Muscle of leg (tissue), 11 donors: ENCODE data around the gene ADRM1. TPM values are rescaled to one million over a fixed set of nuclear protein-coding genes. Genes with fewer than 3 reads are reported as not detected.

Experiments used
- DNase-seq: peaks from one replicate; pipeline ENCODE4 v3.0.0; 2013
- H3K27ac ChIP-seq: one replicate; pipeline ENCODE4 v1.5.1; 2013; ENCODE audit warnings: mild to moderate bottlenecking, low read length, control low read depth
- H3K27me3 ChIP-seq: one replicate; pipeline ENCODE4 v1.6.1; 2013; ENCODE audit warnings: low read length; ENCODE audit not compliant: control insufficient read depth, insufficient read depth
- H3K36me3 ChIP-seq: one replicate; pipeline ENCODE4 v1.6.1; 2013; ENCODE audit warnings: low read length; ENCODE audit not compliant: control insufficient read depth, insufficient read depth
- H3K4me1 ChIP-seq: one replicate; pipeline ENCODE4 v1.6.1; 2013; ENCODE audit warnings: low read length; ENCODE audit not compliant: control insufficient read depth, insufficient read depth
- H3K4me3 ChIP-seq: one replicate; pipeline ENCODE4 v1.5.1; 2013; ENCODE audit warnings: low read length, control low read depth
- H3K9me3 ChIP-seq: replicated peaks from 2 replicates; pipeline ENCODE4 v1.6.1; 2013; ENCODE audit warnings: low read depth, low read length; ENCODE audit not compliant: control insufficient read depth
- WGBS: methylation state at CpG from one replicate; pipeline ENCODE4 v1.1.5; 2013; ENCODE audit warnings: missing lambda C conversion rate; ENCODE audit not compliant: insufficient coverage; 5-methylcytosine and 5-hydroxymethylcytosine counted together
- polyA plus RNA-seq, 8 donors: library from polyadenylated mRNA; unstranded; fragments of 120-200 nt; gene quantifications; one replicate each; pipeline versions ENCODE4 v1.2.1 to v1.2.3, GENCODE V29; 2013; ENCODE audit warnings: inconsistent platforms in 1 of 8, low replicate concordance in 1 of 8; ENCODE audit not compliant: insufficient read length in 8 of 8, insufficient read depth in 1 of 8
- total RNA-seq: library from RNA; stranded (reverse); fragments of 120-200 nt; gene quantifications from one replicate; pipeline ENCODE4 v1.2.4, GENCODE V29; 2013

The ADRM1 gene
- total and polyA plus RNA-seq, 9 donors: 53.6 to 65.6 (median 59.2) TPM

DNA sequence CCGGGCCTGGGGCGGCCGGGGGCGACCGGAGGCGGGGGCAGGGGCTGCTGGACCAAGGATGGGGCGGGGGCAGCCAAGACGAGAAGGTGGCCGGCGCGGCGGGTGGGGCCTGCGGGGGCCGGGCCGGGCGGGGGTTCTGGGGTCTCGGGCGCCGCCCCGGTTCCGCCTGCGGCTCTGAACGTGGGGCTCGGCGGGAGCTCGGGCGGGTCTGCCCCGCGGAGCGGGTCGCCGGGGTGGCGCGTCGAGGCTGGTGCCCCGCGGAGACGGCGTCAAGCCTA lies 204 bp downstream of the ADRM1 start:
- WGBS: under 1% methylated on average over 39 of the region's 39 CpGs
- Histone ChIP-seq H3K4me3 (peak overlapping the region; percentile 70), H3K4me1 (peaks cover 27% of the 10 kb centered on the region), H3K9me3 (no peaks in the 10 kb centered on the region), H3K27me3 (no peaks in the 10 kb centered on the region), H3K27ac (no peak overlapping the region), H3K36me3 (peaks cover 49% of the 10 kb centered on the region)
- DNase-seq: no peak

GRCh38 chr20:62303340-62304226 lies 786 bp downstream of the ADRM1 start:
- 2% methylated on average over 65 of the region's 66 CpGs for WGBS
- H3K27ac ChIP-seq: peak overlapping the region; percentile 20
- peaks cover 27% of the 10 kb centered on the region for H3K4me1 ChIP-seq
- H3K4me3 ChIP-seq: peak overlapping the region; percentile 70
- no peaks in the 10 kb centered on the region for H3K9me3 ChIP-seq
- H3K27me3 ChIP-seq: no peaks in the 10 kb centered on the region
- peaks cover 55% of the 10 kb centered on the region for H3K36me3 ChIP-seq
- no peak for DNase-seq

GRCh38 chr20:62304331-62305148 lies 1.7 kb downstream of the ADRM1 start:
- DNase-seq: no peak
- Histone ChIP-seq H3K36me3 (peaks cover 58% of the 10 kb centered on the region), H3K4me3 (peak overlapping the region; percentile 70), H3K9me3 (no peaks in the 10 kb centered on the region), H3K4me1 (peaks cover 27% of the 10 kb centered on the region), H3K27ac (no peak overlapping the region), H3K27me3 (no peaks in the 10 kb centered on the region)
- WGBS: 86% methylated on average over 27 of the region's 29 CpGs

GRCh38 chr20:62305149-62305764 lies 2.5 kb downstream of the ADRM1 start:
- Histone ChIP-seq H3K27me3 (no peaks in the 10 kb centered on the region), H3K9me3 (no peaks in the 10 kb centered on the region), H3K4me1 (peaks cover 26% of the 10 kb centered on the region), H3K4me3 (no peak overlapping the region), H3K27ac (no peak overlapping the region), H3K36me3 (peaks cover 65% of the 10 kb centered on the region)
- no peak for DNase-seq
- WGBS: 77% methylated on average over 15 of the region's 18 CpGs

- Histone ChIP-seq H3K27me3 (no peaks in the 10 kb centered on the region), H3K4me1 (peaks cover 21% of the 10 kb centered on the region), H3K27ac (no peak overlapping the region), H3K36me3 (peaks cover 71% of the 10 kb centered on the region), H3K4me3 (no peak overlapping the region), H3K9me3 (no peaks in the 10 kb centered on the region)
- WGBS: 85% methylated on average over 29 of the region's 33 CpGs
- DNase-seq: no peak
Observed at GRCh38 chr20:62305765-62306413, 3.1 kb downstream of the ADRM1 start.

DNA sequence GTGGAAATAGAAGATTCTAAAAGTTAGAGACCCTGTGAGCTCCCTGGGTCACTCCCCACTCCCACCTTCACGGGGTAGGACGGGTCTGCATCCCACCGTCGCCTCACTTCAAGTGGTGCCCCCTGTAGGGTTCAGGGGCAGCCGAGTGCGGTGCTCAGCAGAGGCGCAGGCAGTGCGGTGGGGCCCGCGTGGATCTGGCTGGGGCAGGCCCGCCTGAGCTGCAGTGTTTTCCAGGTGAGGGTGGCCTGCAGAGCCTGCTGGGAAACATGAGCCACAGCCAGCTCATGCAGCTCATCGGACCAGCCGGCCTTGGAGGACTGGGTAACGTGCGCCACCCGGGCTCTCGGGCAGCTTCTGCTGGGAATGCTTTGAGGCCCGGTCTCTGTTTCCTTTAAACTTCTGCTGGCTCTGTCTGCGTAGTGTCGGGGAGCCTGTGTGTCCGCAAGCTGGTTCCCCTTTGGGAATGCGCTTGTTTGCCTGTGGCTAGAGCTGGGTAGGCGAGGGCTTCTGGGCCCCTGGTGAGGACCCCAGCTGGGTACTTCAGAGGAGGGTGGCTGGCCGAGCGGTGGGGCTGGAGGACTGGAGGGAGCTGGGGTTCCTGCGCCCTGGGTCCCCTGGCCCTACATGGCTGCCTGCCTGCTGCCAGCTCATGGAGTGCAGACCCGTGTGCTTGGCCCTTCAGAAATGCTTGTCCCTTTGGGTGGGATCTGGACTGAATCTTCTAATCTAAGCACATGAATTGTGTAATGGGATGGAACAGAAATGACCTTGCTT lies 3.8 kb downstream of the ADRM1 start:
- Histone ChIP-seq H3K27ac (no peak overlapping the region), H3K4me3 (no peak overlapping the region), H3K36me3 (peaks cover 77% of the 10 kb centered on the region), H3K27me3 (no peaks in the 10 kb centered on the region), H3K9me3 (no peaks in the 10 kb centered on the region), H3K4me1 (peaks cover 21% of the 10 kb centered on the region)
- DNase-seq: no peak
- 93% methylated on average over 26 of the region's 27 CpGs for WGBS

- Histone ChIP-seq H3K27ac (no peak overlapping the region), H3K9me3 (no peaks in the 10 kb centered on the region), H3K4me1 (peaks cover 19% of the 10 kb centered on the region), H3K4me3 (no peak overlapping the region), H3K36me3 (peaks cover 82% of the 10 kb centered on the region), H3K27me3 (no peaks in the 10 kb centered on the region)
- WGBS: 81% methylated on average over 42 of the region's 42 CpGs
- no peak for DNase-seq
Observed at GRCh38 chr20:62307226-62308101, 4.7 kb downstream of the ADRM1 start.

GRCh38 chr20:62308102-62308822 lies 5.5 kb downstream of the ADRM1 start:
- Histone ChIP-seq H3K4me3 (no peak overlapping the region), H3K27me3 (no peaks in the 10 kb centered on the region), H3K36me3 (peaks cover 89% of the 10 kb centered on the region), H3K27ac (no peak overlapping the region), H3K9me3 (no peaks in the 10 kb centered on the region), H3K4me1 (peaks cover 19% of the 10 kb centered on the region)
- DNase-seq: no peak
- 89% methylated on average over 17 of the region's 29 CpGs for WGBS
